ENCODE results near the gene ZBP1.

DNA sequence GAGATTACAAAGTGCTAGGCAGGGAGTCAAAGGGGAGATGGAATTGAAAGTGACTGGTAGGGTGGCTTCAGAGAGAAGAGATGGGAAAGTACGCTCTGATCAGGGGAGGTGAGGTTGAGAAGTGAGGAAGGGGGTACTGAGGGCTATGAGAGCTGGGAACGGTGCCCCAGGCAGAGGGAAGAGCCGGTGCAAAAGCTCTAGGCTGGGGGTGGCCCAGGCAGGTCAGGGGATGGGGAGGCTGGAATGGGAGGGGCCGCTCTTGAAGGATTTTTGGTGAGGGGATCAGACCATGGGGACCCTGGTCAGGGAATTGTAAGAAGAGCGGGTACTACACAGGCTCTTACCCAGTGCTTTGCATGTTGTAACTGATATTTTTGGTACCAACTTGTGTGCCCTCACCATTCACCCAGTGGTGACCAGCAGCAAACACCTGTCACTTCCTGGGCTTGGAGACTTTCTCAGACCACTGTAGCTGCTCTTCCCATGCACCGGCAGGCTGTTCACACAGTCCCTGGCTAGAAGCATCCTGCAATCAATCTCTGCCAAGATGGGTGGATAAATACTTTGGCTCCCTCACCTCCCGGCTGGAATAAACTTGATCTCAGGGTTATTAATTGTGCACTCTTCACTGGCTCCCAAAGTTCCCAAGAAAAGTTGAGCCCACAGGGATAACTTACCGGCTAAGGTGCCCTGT lies 35.3 kb downstream of the ZBP1 start:
- TF ChIP-seq, protein P1, sequence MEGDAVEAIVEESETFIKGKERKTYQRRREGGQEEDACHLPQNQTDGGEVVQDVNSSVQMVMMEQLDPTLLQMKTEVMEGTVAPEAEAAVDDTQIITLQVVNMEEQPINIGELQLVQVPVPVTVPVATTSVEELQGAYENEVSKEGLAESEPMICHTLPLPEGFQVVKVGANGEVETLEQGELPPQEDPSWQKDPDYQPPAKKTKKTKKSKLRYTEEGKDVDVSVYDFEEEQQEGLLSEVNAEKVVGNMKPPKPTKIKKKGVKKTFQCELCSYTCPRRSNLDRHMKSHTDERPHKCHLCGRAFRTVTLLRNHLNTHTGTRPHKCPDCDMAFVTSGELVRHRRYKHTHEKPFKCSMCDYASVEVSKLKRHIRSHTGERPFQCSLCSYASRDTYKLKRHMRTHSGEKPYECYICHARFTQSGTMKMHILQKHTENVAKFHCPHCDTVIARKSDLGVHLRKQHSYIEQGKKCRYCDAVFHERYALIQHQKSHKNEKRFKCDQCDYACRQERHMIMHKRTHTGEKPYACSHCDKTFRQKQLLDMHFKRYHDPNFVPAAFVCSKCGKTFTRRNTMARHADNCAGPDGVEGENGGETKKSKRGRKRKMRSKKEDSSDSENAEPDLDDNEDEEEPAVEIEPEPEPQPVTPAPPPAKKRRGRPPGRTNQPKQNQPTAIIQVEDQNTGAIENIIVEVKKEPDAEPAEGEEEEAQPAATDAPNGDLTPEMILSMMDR (IDR thresholded peaks at IDR 0.05): no peak
- TF ChIP-seq POLR2A (IDR thresholded peaks at IDR 0.05): no peak

Measured in breast epithelium (tissue), 3 donors.